CD4-positive, alpha-beta T cell treated with Interleukin-4 for 4 hours (primary cell): ENCODE results near the gene NPTX1.

ENCODE experiments used
- DNase-seq: peaks from one replicate; pipeline ENCODE4 v3.0.0-alpha.2; 2020

The NPTX1 gene

DNA sequence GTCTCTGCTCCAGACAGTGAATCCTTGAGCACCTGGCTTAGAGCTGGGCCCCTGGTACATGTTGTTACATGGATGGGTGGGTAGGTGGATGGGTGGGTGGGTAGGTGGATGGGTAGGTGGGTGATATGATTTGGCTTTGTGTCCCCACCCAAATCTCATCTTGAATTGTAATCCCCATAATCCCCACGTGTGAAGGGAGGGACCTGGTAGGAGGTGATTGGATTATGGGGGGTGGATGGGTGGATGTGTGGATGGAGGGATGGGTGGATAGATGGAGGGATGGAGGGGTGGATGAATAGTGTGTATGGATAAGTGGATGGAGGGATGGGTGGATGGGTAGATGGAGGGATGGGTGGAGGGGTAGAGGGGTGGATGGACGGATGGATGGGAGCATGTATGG, 26.6 kb upstream of the NPTX1 start:
- no peak for DNase-seq

DNA sequence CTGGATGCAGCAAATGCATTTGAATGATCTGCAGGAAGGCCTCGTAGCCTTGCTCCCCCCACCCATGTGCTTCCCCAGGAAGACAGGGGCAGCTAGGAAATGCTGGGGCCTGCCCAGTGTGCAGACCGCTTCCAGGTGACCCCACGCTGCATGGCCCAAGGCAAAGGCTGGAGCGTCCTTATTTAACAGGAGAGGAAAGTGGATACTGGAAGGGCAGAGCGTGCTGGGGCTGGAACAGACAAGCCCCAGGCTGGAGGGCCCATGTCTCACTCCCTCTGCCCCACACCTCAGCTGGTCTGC, 26.1 kb upstream of the NPTX1 start:
- no peak for DNase-seq

DNA sequence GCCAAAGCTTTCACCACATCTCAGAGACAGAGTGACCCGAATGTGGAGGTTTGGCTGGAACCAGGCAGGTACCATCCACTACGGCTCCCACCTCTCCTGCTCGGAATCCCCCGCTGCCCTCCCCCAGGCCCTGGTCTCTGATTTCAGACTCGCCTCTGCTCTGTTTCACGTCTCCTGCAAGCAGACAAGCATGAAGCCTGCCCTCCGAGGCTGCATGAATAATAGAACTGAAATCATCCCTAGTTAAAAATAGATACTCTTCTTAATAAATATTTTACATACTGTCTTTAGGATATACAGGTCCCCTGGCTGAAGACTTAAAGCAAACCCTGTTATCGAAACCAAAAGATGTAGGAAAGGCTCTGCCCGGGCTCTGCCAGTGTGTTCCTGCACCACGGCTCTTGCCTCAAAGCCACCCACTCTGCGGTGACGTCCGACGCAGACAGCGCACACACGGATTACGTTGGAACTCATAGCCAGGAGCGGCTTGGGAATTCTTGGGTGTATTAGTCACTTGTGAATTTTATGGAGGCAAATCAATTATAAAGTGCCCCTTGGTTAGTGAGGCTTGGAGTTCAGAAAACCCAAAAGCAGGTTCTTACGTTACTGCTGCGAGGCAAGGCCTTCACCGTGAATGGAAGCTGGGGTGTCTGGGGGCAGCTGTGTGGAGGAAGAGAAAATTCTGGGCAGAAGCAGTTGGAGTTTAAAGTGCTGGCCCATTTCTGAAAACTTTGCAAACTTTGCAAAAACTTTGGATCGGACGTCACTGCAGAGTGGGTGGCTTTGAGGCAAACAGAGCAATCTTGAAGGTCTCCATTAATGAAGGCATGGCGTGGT, 25.6 kb upstream of the NPTX1 start:
- no peak for DNase-seq

DNA sequence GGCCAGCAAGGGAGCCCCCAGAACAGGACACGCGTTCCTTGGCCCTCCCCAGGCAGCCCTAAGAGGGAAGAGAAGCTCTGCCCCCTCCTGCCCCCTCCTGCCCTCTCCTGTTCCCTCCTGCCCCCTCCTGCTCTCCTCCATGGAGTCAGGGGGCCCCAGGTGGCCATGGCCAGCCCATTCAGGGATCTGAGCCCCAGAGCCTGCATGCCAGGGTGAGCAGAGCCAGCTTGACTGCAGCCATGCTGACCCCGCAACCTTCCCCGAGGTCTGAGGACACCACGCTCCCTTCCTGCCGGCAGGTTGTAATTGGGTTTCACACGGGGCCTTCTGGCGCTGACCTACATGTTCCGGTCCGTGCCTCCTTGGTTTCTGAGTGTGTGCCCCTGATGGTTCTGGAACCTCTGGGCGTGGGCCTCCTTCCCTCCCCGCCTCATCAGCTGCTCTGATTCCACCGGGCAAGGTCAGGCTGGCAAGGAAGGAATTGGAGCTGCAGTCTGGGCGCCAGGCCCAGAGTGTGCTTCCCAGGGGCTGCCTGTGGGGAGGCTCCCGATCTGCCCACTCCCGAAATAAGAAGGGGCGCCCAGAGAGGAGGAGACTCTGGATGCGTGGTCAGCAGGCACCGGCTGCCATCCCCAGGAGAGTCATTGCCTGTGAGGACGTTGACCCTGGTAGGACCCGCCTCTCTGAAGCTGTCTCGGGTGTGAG, 23.7 kb upstream of the NPTX1 start:
- no peak for DNase-seq

DNA sequence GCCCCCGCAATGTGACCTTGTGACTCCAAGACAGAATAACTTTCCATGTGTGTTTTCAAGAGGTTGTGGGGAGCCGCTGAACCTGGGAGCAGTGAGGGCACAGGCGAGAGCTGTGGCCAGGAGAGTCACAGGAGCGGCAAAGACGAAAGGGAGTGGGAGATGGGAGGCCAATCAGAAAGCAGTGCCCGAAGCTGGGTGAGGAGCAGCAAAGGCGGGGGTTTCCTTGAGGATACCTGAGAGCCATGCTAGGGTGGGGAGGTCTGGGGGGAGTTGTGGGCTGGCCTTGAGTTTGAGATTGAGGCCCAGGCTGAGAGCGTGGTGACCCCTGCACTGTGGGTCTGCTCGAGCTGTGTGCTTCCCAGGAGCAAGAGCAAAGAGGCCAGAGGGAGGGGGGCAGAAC, 23.2 kb upstream of the NPTX1 start:
- no peak for DNase-seq

DNA sequence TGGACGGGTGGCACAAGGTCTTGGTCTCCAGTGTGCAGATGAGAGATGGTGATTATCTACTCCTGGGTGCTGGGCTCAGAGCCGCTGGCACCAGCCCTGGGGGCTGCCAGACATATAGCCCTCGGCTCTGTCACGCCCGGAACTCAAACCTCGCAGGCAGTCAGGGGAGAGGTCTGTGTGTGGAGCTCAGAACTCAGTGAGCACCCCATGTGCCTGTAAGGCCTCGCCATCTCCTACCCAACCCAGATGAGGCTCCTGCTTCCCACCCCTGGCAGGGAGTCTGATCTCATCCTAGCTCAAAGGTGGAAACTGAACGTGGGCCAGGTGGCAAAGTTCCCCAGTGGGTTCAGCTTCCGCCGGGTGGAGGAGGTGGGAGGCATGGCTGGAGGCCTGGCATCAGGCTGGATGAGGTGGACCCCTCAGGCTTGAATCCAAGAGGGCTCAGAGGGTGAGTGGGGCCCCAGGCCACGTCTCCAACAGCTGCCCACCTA, 22.6 kb upstream of the NPTX1 start:
- no peak for DNase-seq

DNA sequence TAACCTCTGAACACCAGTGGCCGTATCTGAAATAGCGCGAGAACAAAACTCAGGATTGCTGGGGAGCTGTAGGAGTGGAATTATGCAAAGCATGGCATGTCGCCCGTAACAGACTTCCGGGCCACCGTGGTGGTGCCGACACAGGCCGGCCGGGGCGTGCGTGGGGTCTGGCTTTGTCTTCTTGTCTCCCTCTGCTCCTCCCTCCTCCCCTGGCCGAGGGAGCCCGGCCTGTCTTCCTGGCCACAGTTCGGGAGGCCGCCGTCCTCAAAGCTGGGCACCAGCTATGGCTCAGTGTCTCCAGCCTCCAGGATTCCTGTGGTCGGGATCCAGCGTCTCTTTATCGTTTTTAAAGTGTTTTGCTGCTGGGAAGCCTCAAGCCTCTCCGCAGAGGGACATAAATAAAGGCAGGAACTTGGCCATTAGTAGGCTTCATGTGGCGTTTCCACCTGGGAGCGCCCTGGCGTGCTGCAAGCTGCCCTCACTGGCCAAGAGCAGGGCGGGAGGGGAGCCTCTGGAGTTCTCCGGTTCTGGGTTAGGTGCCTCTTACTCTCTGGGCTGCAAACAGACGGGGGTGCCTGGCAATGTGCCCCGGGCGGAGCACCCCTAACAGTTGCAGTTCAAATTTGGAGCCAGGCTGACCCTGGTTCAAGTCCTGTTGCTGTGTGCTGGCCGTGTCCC, 22.0 kb upstream of the NPTX1 start:
- no peak for DNase-seq

DNA sequence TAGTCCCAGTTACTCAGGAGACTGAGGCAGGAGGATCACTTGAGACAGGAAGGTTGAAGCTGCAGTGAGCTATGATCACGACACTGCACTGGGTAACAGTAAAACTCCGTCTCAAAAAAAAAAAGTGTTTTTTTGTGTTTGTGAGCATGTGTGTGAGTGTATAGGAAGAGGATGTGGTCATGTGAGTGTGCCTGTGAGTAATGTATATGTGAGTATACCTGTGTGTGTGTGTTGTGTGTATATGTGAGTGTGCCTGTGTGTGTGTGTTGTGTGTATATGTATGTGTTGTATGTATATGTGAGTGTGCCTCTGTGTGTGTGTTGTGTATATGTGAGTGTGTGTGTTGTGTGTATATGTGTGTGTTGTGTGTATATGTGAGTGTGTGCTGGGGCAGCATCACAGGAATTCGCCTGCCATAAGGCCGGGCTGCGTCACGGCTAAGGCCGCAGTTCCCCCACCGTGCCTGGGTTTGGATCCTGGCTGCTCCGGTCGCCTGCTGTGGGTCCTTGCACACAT, 21.4 kb upstream of the NPTX1 start:
- no peak for DNase-seq

DNA sequence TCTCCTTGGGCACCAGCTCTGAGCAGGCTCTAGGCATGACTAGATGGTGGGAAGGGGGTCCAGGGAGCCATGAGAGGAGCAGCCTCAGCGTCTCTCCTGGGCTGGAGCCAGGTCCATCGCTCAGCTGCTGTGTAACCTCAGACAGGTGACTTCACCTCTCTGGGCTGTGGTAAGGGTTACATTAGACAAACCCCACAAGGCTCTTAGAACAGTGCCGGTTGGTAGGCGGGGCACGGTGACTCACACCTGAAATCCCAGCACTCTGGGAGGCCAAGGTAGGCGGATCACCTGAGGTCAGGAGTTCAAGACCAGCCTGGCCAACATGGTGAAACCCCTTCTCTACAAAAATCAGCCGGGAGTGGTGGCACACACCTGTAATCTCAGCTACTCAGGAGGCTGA, 18.1 kb upstream of the NPTX1 start:
- no peak for DNase-seq

DNA sequence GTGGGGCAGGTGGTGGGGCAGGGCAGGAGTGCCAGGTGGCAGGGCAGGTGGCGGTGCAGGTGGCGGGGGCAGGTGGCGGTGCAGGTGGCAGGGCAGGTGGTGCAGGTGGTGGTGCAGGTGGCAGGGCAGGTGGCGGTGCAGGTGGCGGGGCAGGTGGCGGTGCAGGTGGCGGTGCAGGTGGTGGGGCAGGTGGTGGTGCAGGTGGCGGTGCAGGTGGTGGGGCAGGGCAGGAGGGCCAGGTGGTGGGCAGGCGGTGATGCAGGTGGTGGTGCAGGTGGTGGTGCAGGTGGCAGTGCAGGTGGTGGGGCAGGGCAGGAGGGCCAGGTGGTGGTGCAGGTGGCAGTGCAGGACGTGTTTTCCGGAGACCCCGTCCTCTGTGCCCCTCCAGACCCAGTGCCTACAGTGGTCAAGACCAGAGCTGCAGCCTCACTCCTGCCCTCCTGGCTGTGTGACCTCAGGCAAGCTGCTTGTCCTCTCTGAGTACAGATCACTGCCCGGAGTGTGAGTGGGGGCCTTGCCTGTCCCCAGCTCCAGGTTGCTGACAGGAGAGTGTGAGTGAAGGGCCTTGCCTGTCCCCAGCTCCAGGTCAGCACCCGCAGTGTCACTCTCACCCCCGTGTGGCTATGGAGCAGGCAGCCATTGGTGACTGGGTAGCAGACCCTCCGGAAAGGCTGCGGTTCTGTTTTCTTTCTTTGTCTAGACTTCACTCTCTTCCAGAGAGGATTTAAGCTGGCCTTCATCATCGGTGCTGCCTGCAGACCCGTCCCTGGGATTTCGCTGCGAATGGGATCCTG, 16.1 kb upstream of the NPTX1 start:
- DNase-seq: no peak

DNA sequence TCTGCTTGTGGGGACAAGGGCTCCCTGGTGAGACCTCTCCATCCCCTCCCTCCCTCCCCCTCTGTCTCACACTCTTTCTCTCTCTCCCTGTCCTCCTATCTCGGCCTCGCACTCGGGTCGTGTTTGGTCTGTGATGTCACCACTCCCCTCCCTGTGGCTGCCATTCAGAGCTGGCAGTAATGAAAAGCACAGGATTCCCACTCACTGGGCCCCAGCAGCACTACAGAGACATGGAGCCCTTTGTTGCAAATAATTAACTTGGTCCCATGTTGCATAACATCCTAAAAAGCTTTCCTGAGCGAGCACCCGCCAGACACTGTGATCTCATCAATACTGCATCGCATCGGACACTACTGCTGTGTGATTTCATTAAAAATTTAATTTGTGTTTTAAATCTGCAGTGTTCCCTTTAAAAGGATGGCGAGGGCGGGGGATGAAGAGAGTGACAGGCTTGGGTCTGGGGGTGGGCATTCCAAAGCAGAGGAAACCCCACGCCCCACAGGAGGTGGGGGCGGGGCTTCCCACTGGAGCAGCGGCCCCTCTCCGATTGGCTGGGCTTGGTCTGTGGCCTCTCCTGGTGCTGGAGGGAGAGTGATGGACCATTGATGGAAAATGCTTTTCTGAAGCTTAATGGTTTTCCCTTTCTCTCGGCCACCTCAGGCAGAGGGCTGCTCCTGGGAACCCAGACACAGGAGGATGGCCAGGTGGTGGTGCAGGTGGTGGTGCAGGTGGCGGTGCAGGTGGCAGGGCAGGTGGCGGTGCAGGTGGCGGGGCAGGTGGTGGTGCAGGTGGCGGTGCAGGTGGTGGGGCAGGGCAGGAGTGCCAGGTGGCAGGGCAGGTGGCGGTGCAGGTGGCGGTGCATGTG, 15.3 kb upstream of the NPTX1 start:
- no peak for DNase-seq

DNA sequence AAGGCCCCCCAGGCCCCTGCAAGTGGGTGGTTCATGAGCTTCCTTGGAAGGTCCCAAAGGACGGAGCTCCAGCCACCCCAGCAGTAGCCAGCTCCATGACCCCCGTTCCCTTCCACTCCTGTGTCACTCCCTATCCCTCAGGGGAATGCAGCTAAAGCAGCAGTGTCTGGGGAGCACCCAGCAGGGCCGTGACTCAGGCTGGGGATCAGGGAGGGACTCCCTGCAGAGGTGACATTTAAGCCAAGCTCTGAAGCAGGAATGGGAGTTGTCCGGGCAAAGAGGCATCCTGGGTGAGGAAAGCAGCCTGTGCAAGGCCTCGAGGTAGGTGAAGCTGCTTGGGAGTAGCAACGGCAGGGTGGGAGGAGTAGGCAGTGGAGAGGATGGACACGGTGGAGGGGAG, 11.1 kb upstream of the NPTX1 start:
- DNase-seq: no peak

DNA sequence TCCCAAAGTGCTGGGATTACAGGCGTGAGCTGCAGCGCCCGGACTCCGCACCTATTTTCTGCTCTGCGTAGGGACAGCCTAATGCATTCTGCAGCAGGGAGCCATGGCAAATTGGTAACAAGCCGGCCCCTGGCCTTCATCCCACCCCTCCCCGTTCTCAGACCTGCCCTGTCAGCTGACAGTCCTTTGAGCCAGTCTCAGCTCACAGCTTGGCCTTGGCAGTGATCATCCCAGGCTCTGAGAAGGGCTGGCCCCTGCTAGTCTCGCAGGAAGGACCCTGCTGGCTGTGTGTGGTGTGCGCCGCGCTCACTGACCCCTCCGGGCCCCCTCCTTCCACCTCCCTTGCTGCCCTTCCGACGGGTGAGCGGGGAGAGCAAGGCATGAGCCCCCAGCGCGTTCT, 10.3 kb upstream of the NPTX1 start:
- DNase-seq: no peak

DNA sequence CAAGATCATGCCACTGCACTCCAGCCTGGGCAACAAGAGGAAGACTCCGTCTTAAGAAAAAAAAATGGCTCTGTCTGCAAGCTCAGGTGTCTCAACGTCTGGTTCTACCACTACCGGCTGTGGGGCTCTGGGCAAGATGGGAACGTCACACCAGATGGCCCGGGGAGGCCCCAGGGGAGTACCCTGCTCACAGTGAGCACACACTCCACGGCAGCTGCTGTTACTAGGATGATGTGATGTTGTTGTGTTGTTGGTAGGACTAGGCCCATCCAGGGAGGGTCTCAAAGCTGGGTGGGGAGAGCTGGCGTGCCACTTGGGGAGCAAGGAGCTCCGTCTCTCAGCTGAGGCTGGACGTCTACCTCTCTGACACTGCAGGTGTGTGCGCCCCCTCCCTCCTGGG, 9.4 kb upstream of the NPTX1 start:
- DNase-seq: no peak

DNA sequence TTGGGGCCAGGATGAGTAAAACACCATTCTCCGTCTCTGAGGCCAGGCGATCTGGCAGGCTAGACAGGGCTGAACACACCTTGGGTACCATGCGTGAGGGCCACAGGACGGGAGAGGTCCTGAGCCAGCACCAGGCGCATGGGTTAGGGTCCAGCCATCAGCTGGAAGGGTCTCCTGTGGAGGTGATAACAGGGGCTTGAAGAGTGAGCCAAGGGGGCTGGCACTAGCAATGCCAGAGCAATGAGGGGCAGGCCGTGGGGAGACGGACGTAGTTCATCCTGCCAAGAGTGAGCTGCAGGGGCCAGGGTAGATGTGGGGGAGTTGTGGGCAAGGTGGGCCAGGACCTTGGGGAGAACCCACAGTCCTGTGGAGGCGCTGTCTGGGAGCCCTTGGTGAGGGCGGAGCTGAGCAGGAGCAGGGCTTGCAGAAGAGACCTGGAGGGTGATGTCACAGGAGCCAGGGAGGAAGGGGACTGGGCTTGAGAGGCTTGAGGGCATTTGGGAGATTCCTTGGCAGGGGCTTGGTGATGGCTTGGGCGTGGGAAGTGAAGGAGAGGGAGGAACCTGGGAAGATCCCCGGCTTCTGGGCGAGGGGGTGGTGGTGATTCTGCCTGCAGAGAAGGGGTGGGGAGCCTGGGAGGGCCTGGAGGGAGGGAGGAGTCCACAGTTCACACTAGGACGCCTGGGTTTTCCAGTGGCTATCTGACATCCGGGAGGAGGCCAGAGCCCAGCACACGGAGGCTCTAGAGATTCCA, 6.3 kb upstream of the NPTX1 start:
- no peak for DNase-seq

DNA sequence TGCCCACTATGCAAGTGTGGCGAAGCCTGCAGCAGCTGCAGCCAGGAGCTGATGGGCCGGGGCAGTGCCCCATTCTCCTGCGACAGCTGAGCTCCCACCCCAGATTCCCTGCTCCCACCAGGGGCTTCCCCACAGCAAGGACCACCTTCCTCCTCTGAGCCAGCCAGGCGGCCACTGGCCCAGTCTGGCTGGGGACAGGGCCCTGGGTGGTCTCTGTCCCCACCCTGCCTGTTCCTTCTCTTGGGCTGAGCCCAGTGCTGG, 5.6 kb upstream of the NPTX1 start:
- DNase-seq: no peak

DNA sequence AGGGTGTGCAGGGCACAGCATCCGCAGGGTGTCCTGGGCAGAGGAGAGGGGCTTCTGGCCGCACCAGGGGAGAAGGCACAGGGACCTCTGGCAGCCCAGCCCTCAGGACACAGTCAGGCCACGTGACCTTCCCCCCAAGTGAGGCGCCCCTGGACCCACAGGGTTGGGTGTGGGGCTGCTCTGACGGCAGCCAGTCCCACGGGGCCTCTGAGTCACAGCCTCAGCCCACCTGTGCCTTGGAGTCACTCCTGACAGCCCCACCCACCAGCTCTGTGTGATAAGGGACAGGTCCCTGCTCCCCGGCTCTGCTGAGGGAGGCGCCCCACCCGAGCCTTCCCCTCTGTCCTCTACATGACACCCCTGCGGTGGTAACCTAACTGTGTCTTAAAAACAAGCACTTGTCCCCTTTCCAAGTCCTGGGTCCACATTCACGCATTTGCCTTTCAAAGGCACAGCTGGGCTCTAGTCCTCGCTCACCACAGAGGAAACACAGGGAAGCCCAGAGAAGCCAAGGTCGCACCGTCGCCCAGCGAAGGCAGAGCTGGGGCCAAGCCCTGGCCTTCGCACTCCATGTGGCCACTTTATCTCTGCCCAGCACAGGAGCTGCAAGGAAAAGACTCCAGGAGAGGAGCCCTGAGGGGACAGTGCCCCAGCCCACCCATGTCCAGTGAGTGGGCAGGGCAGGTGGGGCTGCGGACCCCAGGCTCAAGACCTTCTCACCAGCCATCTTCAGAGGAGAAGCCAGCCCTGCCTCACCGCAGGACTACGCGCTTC, 5.1 kb upstream of the NPTX1 start:
- DNase-seq: no peak

DNA sequence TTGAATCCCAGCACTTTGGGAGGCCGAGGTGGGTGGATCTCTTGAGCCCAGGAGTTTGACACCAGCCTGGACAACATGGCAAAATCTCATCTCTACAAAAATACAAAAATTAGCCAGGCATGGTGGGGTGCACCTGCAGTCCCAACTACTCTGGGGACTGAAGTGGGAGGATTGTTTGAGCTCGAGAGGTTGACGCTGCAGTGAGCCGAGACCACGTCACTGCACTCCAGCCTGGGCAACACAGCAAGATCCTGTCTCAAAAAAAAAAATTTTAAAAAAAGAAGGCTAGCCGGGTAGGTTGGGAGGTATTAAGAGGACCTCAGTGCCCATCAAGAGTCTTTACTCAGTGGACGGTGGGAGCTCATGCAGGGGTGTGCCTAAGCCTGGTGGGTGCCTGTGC, 3.8 kb upstream of the NPTX1 start:
- no peak for DNase-seq

DNA sequence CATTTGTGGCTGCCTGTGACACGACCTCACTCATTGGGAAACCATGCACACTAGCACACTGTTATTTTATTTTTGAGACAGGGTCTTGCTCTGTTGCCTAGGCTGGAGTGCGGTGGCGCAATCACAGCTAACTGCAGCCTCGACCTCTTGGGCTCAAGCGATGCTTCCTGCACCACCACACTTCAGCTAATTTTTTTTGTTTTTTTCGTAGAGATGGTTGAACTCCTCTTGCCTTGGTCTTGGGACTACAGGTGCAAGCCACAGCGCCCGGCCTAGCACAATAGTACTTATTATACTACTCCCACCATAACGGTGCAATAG, 2.8 kb upstream of the NPTX1 start:
- DNase-seq: no peak

DNA sequence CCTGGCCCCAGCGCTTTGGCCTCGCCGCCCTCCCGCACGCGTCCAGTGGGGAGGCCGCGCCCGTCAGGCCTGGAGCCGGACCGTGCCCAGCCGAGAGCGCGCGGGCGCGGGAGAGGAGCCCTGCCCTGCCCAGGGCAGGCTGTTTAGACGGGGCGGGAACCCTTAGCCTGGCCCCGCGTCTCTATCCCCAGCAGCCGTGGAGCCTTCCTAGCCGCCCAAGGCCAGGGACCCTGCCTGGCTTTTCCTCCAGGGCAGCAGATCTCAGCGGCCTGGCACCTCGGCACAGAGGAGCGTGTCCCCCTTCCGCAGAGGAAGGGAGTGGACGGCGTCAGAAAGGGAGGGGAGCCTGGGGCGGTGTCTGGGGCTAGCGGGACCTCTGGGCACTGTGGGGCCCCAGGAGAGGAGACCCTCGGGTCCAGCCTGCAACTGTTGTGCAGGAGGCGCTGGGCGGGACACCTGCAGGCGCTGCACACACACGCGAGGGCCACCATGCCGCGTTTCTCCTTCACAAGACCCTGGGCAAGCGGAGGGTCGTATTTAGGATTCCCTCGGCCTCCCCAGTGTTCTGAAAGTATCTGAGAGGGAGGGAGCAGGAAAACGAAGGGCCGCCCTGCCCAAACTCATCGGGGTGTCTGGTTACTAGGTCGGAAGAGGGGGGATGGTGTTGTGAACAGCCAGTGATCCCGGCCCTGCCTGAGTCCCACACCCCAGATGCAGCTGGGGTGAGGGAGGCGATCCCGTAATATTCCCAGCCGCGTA, 2.3 kb upstream of the NPTX1 start:
- DNase-seq: no peak
